Measurements from ENCODE around the gene FAM107B.

Gene FAM107B

GRCh38 chr10:14671386-14671831, 103.3 kb downstream of the FAM107B start:
- no peak overlapping the region for H3K4me3 ChIP-seq (ENCODE audit: low read length)
- no peak overlapping the region for H2BK15ac ChIP-seq (replicated peaks; ENCODE audit: low read depth)
- no peak overlapping the region for H3K9ac ChIP-seq (ENCODE audit: low read length)
- no peak overlapping the region for H3K4ac ChIP-seq (ENCODE audit: low read depth, low read length)
- no peaks in the 10 kb centered on the region for H3K79me1 ChIP-seq (ENCODE audit: low read length)
- H3K4me1 ChIP-seq (ENCODE audit: control insufficient read depth, low read depth, low read length), result no peaks in the 10 kb centered on the region
- no peak overlapping the region for H3K4me2 ChIP-seq (ENCODE audit: low read length)
- H3K36me3 ChIP-seq (ENCODE audit: control insufficient read depth, insufficient read depth, low read length), result no peaks in the 10 kb centered on the region
- H2BK5ac ChIP-seq (ENCODE audit: low read length), result no peak overlapping the region
- no peak for DNase-seq
- H3K18ac ChIP-seq (ENCODE audit: low read length), result no peak overlapping the region
- H4K8ac ChIP-seq (ENCODE audit: low read depth, low read length), result no peak overlapping the region
- no peak overlapping the region for H2BK120ac ChIP-seq (ENCODE audit: low read depth, low read length)
- no peak overlapping the region for H4K5ac ChIP-seq (ENCODE audit: low read length)
- H3K56ac ChIP-seq (ENCODE audit: low read length), result no peak overlapping the region
- no peak overlapping the region for H3K23ac ChIP-seq (ENCODE audit: low read length)
- H2AK5ac ChIP-seq (ENCODE audit: low read length), result no peak overlapping the region
- no peaks in the 10 kb centered on the region for H3K79me2 ChIP-seq (ENCODE audit: control insufficient read depth, insufficient read depth, low read length)
- no peaks in the 10 kb centered on the region for H3K27me3 ChIP-seq (ENCODE audit: insufficient read depth, low read length, poor library complexity)
- no CpG with 5 or more reads among the region's 6 CpGs for WGBS (ENCODE audit: extremely low coverage, insufficient coverage, low lambda C conversion rate)
- H3K27ac ChIP-seq (ENCODE audit: low read depth, low read length), result no peak overlapping the region

- DNase-seq, result no peak
- H2AK5ac ChIP-seq (ENCODE audit: low read length), result no peak overlapping the region
- H2BK120ac ChIP-seq (ENCODE audit: low read depth, low read length), result no peak overlapping the region
- H3K4me2 ChIP-seq (ENCODE audit: low read length), result no peak overlapping the region
- no peaks in the 10 kb centered on the region for H3K79me1 ChIP-seq (ENCODE audit: low read length)
- H4K5ac ChIP-seq (ENCODE audit: low read length), result no peak overlapping the region
- no peaks in the 10 kb centered on the region for H3K79me2 ChIP-seq (ENCODE audit: control insufficient read depth, insufficient read depth, low read length)
- H3K4me1 ChIP-seq (ENCODE audit: control insufficient read depth, low read depth, low read length), result no peaks in the 10 kb centered on the region
- H3K4me3 ChIP-seq (ENCODE audit: low read length), result no peak overlapping the region
- H2BK15ac ChIP-seq (replicated peaks; ENCODE audit: low read depth), result no peak overlapping the region
- H3K4ac ChIP-seq (ENCODE audit: low read depth, low read length), result no peak overlapping the region
- no peak overlapping the region for H4K8ac ChIP-seq (ENCODE audit: low read depth, low read length)
- no peak overlapping the region for H2BK5ac ChIP-seq (ENCODE audit: low read length)
- WGBS (ENCODE audit: extremely low coverage, insufficient coverage, low lambda C conversion rate), result no CpG with 5 or more reads among the region's 8 CpGs
- no peaks in the 10 kb centered on the region for H3K27me3 ChIP-seq (ENCODE audit: insufficient read depth, low read length, poor library complexity)
- H3K9ac ChIP-seq (ENCODE audit: low read length), result no peak overlapping the region
- no peak overlapping the region for H3K56ac ChIP-seq (ENCODE audit: low read length)
- no peak overlapping the region for H3K18ac ChIP-seq (ENCODE audit: low read length)
- H3K23ac ChIP-seq (ENCODE audit: low read length), result no peak overlapping the region
- H3K36me3 ChIP-seq (ENCODE audit: control insufficient read depth, insufficient read depth, low read length), result no peaks in the 10 kb centered on the region
- H3K27ac ChIP-seq (ENCODE audit: low read depth, low read length), result no peak overlapping the region
These were observed 104.0 kb downstream of the FAM107B start for GRCh38 chr10:14670551-14671240.

DNA sequence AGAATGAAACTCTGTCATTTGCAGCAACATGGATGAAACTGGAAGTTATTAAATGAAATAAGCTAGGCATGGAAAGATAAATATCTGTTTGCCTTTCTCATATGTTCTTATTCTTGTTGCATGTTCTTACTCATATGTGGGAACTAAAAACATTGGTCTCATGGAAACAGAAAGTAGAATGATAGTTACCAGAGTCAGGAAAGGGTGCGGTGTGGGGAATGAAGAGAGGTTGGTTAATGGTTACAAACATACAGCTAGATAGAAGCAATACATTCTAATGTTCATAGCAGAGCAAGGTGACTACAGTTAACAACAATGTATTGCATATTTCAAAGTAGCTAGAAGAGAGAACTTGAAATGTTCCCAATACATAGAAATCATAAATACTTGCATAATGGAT, 105.1 kb downstream of the FAM107B start:
- Histone ChIP-seq H3K79me2 (ENCODE audit: control insufficient read depth, insufficient read depth, low read length) (no peaks in the 10 kb centered on the region), H3K36me3 (ENCODE audit: control insufficient read depth, insufficient read depth, low read length) (no peaks in the 10 kb centered on the region), H3K27ac (ENCODE audit: low read depth, low read length) (no peak overlapping the region), H3K27me3 (ENCODE audit: insufficient read depth, low read length, poor library complexity) (no peaks in the 10 kb centered on the region), H2BK5ac (ENCODE audit: low read length) (no peak overlapping the region), H3K4me2 (ENCODE audit: low read length) (no peak overlapping the region), H3K4me3 (ENCODE audit: low read length) (no peak overlapping the region), H3K79me1 (ENCODE audit: low read length) (no peaks in the 10 kb centered on the region), H2BK15ac (replicated peaks; ENCODE audit: low read depth) (no peak overlapping the region), H3K23ac (ENCODE audit: low read length) (no peak overlapping the region), H3K9ac (ENCODE audit: low read length) (no peak overlapping the region), H2BK120ac (ENCODE audit: low read depth, low read length) (no peak overlapping the region), H3K18ac (ENCODE audit: low read length) (no peak overlapping the region), H4K8ac (ENCODE audit: low read depth, low read length) (no peak overlapping the region), H3K4me1 (ENCODE audit: control insufficient read depth, low read depth, low read length) (no peaks in the 10 kb centered on the region), H3K56ac (ENCODE audit: low read length) (no peak overlapping the region), H2AK5ac (ENCODE audit: low read length) (no peak overlapping the region), H4K5ac (ENCODE audit: low read length) (no peak overlapping the region), H3K4ac (ENCODE audit: low read depth, low read length) (no peak overlapping the region)
- DNase-seq, result no peak
- WGBS (ENCODE audit: extremely low coverage, insufficient coverage, low lambda C conversion rate), result no CpG with 5 or more reads among the region's 1 CpG

DNA sequence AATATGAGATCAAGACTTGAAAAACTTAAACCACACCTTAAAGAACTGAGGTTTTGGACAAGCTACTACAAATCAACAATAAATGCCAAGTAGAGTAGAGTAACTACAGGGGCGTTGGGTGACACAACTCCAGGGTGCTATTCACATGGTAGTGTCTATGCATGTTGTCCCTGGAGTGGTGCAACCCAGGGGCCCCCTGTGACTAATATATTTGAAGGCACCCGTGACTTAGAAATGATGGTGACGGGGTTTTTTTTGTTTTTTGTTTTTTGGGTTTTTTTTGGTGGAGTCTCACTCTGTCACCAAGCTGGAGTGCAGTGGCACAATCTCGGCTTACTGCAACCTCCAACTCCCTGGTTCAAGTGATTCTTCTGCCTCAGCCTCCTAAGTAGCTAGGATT, 106.9 kb downstream of the FAM107B start:
- Histone ChIP-seq H4K5ac (ENCODE audit: low read length) (no peak overlapping the region), H3K23ac (ENCODE audit: low read length) (no peak overlapping the region), H3K4me1 (ENCODE audit: control insufficient read depth, low read depth, low read length) (no peaks in the 10 kb centered on the region), H4K8ac (ENCODE audit: low read depth, low read length) (no peak overlapping the region), H3K4ac (ENCODE audit: low read depth, low read length) (no peak overlapping the region), H2BK5ac (ENCODE audit: low read length) (no peak overlapping the region), H3K4me2 (ENCODE audit: low read length) (no peak overlapping the region), H3K79me2 (ENCODE audit: control insufficient read depth, insufficient read depth, low read length) (no peaks in the 10 kb centered on the region), H3K79me1 (ENCODE audit: low read length) (no peaks in the 10 kb centered on the region), H3K56ac (ENCODE audit: low read length) (no peak overlapping the region), H3K9ac (ENCODE audit: low read length) (no peak overlapping the region), H3K36me3 (ENCODE audit: control insufficient read depth, insufficient read depth, low read length) (no peaks in the 10 kb centered on the region), H3K27me3 (ENCODE audit: insufficient read depth, low read length, poor library complexity) (no peaks in the 10 kb centered on the region), H3K27ac (ENCODE audit: low read depth, low read length) (no peak overlapping the region), H2AK5ac (ENCODE audit: low read length) (no peak overlapping the region), H3K18ac (ENCODE audit: low read length) (no peak overlapping the region), H2BK15ac (replicated peaks; ENCODE audit: low read depth) (no peak overlapping the region), H3K4me3 (ENCODE audit: low read length) (no peak overlapping the region), H2BK120ac (ENCODE audit: low read depth, low read length) (no peak overlapping the region)
- no peak for DNase-seq
- no CpG with 5 or more reads among the region's 4 CpGs for WGBS (ENCODE audit: extremely low coverage, insufficient coverage, low lambda C conversion rate)

GRCh38 chr10:14667280-14667679, 107.4 kb downstream of the FAM107B start:
- no peak overlapping the region for H4K5ac ChIP-seq (ENCODE audit: low read length)
- no peak overlapping the region for H3K27ac ChIP-seq (ENCODE audit: low read depth, low read length)
- no peak overlapping the region for H2BK5ac ChIP-seq (ENCODE audit: low read length)
- H3K18ac ChIP-seq (ENCODE audit: low read length), result no peak overlapping the region
- no peak overlapping the region for H2BK120ac ChIP-seq (ENCODE audit: low read depth, low read length)
- H2AK5ac ChIP-seq (ENCODE audit: low read length), result no peak overlapping the region
- H3K23ac ChIP-seq (ENCODE audit: low read length), result no peak overlapping the region
- no peaks in the 10 kb centered on the region for H3K79me2 ChIP-seq (ENCODE audit: control insufficient read depth, insufficient read depth, low read length)
- no peak overlapping the region for H3K4ac ChIP-seq (ENCODE audit: low read depth, low read length)
- no peak overlapping the region for H3K9ac ChIP-seq (ENCODE audit: low read length)
- H2BK15ac ChIP-seq (replicated peaks; ENCODE audit: low read depth), result no peak overlapping the region
- no peak overlapping the region for H3K4me2 ChIP-seq (ENCODE audit: low read length)
- H3K56ac ChIP-seq (ENCODE audit: low read length), result no peak overlapping the region
- H3K27me3 ChIP-seq (ENCODE audit: insufficient read depth, low read length, poor library complexity), result no peaks in the 10 kb centered on the region
- no peaks in the 10 kb centered on the region for H3K36me3 ChIP-seq (ENCODE audit: control insufficient read depth, insufficient read depth, low read length)
- no peak for DNase-seq
- H3K4me3 ChIP-seq (ENCODE audit: low read length), result no peak overlapping the region
- H3K4me1 ChIP-seq (ENCODE audit: control insufficient read depth, low read depth, low read length), result no peaks in the 10 kb centered on the region
- no peak overlapping the region for H4K8ac ChIP-seq (ENCODE audit: low read depth, low read length)
- no CpG with 5 or more reads among the region's 6 CpGs for WGBS (ENCODE audit: extremely low coverage, insufficient coverage, low lambda C conversion rate)
- no peaks in the 10 kb centered on the region for H3K79me1 ChIP-seq (ENCODE audit: low read length)

All from mesendoderm (in vitro differentiated cells).